ENCODE data around the gene THOC5.

- TF ChIP-seq GATA3 (IDR thresholded peaks at IDR 0.05; ENCODE audit: low read depth, low read length) (no peak), GATA2 (IDR thresholded peaks at IDR 0.05; ENCODE audit: low read depth, low read length) (no peak)
Observed at GRCh38 chr22:29464581-29464980, 89.0 kb downstream of the THOC5 start.

Data from SH-SY5Y (cell line).